Breast epithelium (tissue), 3 donors: ENCODE results near the gene OLIG3.

Experiments
- POLR2A ChIP-seq: fragments of 450-650 bp; IDR thresholded peaks from one replicate; pipeline ENCODE4 v1.6.1; 2016; ENCODE audit warnings: antibody characterized with exemption, mild to moderate bottlenecking, moderate library complexity
- TF ChIP-seq, protein P1 (sequence below), 3 donors: fragments of 450-650 bp; IDR thresholded peaks; one replicate each; pipeline ENCODE4 v1.5.1; 2016 to 2017; ENCODE audit warnings: antibody characterized with exemption in 3 of 3, mild to moderate bottlenecking in 3 of 3, moderate library complexity in 3 of 3

DNA sequence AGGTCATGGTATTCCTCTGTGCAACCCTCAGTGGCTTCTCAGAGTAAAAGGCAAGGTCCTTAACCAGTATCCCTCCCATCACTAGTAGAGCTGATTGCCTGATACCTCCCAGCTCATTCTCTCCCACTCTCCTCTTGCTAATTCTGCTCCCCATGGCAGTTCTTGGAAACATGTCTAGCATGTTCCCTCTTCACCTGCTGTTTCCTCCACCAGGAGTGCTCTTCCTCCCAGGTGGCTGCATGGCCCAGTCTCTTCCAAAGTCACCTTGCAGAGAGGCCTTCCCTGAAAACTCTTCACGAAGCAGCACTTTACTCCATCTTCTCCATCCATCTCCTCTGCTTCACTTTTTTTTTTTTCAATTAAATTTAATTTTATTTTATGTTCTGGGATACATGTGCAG, 36.2 kb upstream of the OLIG3 start:
- TF ChIP-seq POLR2A = no peak
- TF ChIP-seq, protein P1, sequence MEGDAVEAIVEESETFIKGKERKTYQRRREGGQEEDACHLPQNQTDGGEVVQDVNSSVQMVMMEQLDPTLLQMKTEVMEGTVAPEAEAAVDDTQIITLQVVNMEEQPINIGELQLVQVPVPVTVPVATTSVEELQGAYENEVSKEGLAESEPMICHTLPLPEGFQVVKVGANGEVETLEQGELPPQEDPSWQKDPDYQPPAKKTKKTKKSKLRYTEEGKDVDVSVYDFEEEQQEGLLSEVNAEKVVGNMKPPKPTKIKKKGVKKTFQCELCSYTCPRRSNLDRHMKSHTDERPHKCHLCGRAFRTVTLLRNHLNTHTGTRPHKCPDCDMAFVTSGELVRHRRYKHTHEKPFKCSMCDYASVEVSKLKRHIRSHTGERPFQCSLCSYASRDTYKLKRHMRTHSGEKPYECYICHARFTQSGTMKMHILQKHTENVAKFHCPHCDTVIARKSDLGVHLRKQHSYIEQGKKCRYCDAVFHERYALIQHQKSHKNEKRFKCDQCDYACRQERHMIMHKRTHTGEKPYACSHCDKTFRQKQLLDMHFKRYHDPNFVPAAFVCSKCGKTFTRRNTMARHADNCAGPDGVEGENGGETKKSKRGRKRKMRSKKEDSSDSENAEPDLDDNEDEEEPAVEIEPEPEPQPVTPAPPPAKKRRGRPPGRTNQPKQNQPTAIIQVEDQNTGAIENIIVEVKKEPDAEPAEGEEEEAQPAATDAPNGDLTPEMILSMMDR (IDR thresholded peaks at IDR 0.05) = no peak
